Measurements from ENCODE around the gene ATP1A4. TPM values are rescaled to one million over a fixed set of nuclear protein-coding genes. Genes with fewer than 3 reads are reported as not detected.

ATP1A4 gene
- total and polyA plus RNA-seq, 12 donors: 0.17 to 0.96 (median 0.46) TPM; not detected in 9

GRCh38 chr1:160118928-160119327 lies 32.5 kb upstream of the ATP1A4 start:
- Histone ChIP-seq H3K27me3 (no peaks in the 10 kb centered on the region), H3K9me3 (replicated peaks in 1 of 3) (no peaks in the 10 kb centered on the region), H3K36me3 (replicated peaks in 1 of 2) (no peaks in the 10 kb centered on the region), H3K4me1 (replicated peaks in 1 of 2) (no peaks in the 10 kb centered on the region), H3K4me3 (no peak overlapping the region), H3K27ac (no peak overlapping the region)
- TF ChIP-seq POLR2A (IDR thresholded peaks at IDR 0.05) (no peak), CTCF (IDR thresholded peaks at IDR 0.05) (no peak)
- intact Hi-C loops (cut with DNase I): no loop called here
- WGBS, 4 donors: 87 to 95% (median 93%) methylated on average over 3 of the region's 3 CpGs
- no peak for DNase-seq

- no peaks in the 10 kb centered on the region for H3K36me3 ChIP-seq (replicated peaks in 1 of 2)
- TF ChIP-seq CTCF (IDR thresholded peaks at IDR 0.05): no peak
- TF ChIP-seq POLR2A (IDR thresholded peaks at IDR 0.05): no peak
- no peak overlapping the region for H3K4me3 ChIP-seq
- intact Hi-C loops (cut with DNase I): no loop called here
- H3K9me3 ChIP-seq (replicated peaks in 1 of 3): no peaks in the 10 kb centered on the region
- peaks cover 0 to 6% of the 10 kb centered on the region in 2 donors for H3K4me1 ChIP-seq (replicated peaks in 1 of 2)
- no peak for DNase-seq
- H3K27ac ChIP-seq: no peak overlapping the region
- WGBS, 4 donors: 83 to 97% (median 88%) methylated on average over 5 of the region's 5 CpGs
- no peaks in the 10 kb centered on the region for H3K27me3 ChIP-seq
Observed at GRCh38 chr1:160120797-160121196, 30.6 kb upstream of the ATP1A4 start.

- H3K36me3 ChIP-seq (replicated peaks in 1 of 2): no peaks in the 10 kb centered on the region
- intact Hi-C loops (cut with DNase I): no loop called here
- TF ChIP-seq CTCF (IDR thresholded peaks at IDR 0.05): no peak
- no peak for TF ChIP-seq POLR2A (IDR thresholded peaks at IDR 0.05)
- no peak for DNase-seq
- 67 to 98% (median 90%) methylated on average over 1 of the region's 1 CpG for WGBS, 4 donors
- H3K4me3 ChIP-seq: no peak overlapping the region
- H3K27me3 ChIP-seq: no peaks in the 10 kb centered on the region
- H3K4me1 ChIP-seq (replicated peaks in 1 of 2): peaks cover 0 to 6% of the 10 kb centered on the region in 2 donors
- H3K27ac ChIP-seq: no peak overlapping the region
- no peaks in the 10 kb centered on the region for H3K9me3 ChIP-seq (replicated peaks in 1 of 3)
Observed at GRCh38 chr1:160121388-160121787, 30.0 kb upstream of the ATP1A4 start.

GRCh38 chr1:160122978-160123495 lies 28.4 kb upstream of the ATP1A4 start:
- TF ChIP-seq CTCF (IDR thresholded peaks at IDR 0.05) (no peak), POLR2A (IDR thresholded peaks at IDR 0.05) (no peak)

More at GRCh38 chr1:160122978-160123495, 28.4 kb upstream of the ATP1A4 start:
- Histone ChIP-seq H3K27me3 (no peaks in the 10 kb centered on the region), H3K4me1 (replicated peaks in 1 of 2) (peaks cover 0 to 6% of the 10 kb centered on the region in 2 donors), H3K36me3 (replicated peaks in 1 of 2) (no peaks in the 10 kb centered on the region), H3K9me3 (replicated peaks in 1 of 3) (no peaks in the 10 kb centered on the region), H3K27ac (no peak overlapping the region), H3K4me3 (no peak overlapping the region)
- intact Hi-C loops (cut with DNase I): no loop called here
- 88 to 98% (median 89%) methylated on average over 9 to 16 of the region's 16 CpGs for WGBS, 4 donors
- DNase-seq: no peak
